NCI-H2107 treated with DMSO at 0.1 percent for 48 hours (cell line): ENCODE measurements around the gene CFTR.
"Not testable (repeated sequence)": the region's sequence is repeated elsewhere in the genome, so short reads cannot be mapped to it uniquely, and the experiment has no call there.

Source experiments
- DNase-seq: peaks from one replicate; lab custom pipeline; 2025; ENCODE audit not compliant: unreplicated experiment; lab: John Stamatoyannopoulos, UW

Gene CFTR

DNA sequence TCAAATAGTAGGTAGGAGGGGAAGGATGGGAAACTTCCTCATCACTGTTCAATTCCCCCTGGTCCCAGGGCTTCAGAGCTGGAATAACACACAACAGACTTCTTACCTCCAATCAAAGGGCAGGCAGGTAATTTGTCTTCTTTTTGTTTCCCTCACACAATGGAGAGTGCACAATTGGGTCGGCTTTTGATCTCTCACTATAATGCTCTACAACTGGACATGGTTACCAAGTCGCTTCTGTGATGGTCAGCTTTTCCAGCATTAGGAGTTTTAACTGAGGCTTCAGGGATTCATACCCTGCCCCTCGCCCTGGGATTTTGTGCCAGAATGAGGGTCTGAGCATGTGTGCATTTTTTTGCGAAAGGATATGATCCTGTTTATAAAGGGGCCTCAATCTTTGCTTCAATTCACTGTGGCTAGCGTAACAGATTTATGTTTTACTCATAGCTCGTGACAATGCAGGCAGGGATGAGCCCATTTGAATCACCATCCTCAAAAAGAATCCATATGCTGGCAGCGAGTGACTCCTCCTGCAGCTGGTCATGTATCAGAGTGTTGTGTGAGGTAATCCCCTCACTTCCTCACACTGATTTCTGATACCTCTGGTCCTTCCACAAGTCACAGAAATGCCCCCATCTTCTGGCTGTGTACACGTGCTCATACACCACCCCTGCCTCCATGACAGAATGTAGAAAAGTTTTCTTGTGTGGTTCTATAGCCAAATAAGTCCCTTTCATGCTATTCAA, 203.8 kb downstream of the CFTR start:
- DNase-seq = no peak

DNA sequence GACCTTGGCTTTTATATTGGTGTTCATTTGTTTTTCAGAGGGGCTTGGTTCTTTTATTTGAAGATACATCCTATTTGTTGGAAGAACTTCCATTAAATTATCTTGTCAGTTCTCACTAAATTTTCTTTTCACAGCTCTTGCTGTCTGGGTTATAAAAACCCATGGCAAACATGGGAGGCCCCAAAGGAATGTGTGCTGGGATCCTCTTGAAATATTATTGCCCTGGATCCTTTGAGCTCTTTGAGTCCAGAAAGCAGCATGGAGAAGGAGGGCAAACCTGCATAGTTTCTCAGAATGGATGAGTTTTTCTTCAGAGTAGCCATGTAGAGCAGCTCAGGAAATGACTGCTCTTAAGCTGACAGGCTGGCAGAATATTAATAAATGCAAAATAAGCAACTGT, 206.0 kb downstream of the CFTR start:
- DNase-seq = no peak

- DNase-seq = no peak
Observed at GRCh38 chr7:117686311-117686935, 206.6 kb downstream of the CFTR start.

DNA sequence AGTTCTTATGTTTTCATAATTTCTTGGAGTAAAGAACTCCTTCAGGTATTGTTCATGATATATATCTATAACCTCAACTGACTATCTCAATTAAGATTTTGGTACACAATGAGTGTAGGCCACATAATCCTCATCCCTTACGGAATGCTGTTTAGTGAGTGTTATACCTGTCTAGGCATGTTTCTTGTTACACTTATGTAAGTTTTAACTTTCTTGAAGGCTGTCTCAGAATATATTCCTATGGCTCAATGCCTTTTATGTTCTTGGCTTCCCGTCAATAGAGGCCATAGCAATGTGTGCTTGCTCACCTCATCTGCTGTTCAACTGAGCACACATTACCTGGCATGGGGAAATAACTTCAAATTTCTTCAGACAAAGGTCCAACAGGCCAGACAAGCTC, 208.3 kb downstream of the CFTR start:
- no peak for DNase-seq

DNA sequence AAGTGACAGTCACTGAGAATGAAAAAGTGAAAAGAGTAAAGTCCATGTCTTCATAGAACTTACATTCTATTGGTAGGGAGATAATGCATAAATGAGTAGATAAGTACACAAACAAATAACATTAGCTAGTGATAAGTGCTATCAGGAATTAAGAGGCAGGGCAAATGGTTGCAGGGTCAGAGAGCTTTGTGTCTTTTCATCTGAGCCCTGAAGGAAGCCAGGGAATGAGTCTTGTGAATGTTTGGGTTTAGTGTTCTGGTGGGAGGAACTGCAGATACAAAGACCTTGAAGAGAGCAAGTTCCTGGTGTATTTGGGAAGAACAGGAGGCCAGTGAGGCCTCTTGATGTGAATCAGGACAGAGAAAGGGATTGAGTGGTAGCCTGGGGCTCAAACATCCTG, 209.6 kb downstream of the CFTR start:
- no peak for DNase-seq

DNA sequence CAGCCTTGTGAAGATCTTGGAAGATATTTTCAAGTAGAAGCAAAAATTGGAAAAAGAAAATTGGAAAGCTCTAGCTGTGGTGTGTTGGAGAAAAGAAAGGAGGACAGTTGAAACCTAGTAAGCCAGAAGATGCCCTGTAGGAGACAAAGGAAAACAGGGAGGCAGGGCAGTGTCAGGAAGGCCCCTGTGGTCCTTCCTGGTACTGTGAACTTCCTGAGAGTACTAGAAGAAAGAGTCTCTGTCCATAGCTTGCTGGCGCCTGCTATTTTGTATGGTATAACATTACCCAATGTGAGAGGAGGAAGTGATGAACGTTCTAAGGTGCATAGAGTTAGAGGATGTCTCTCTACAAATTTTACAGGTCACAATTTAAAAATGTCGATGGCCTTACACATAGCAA, 210.3 kb downstream of the CFTR start:
- no peak for DNase-seq

DNA sequence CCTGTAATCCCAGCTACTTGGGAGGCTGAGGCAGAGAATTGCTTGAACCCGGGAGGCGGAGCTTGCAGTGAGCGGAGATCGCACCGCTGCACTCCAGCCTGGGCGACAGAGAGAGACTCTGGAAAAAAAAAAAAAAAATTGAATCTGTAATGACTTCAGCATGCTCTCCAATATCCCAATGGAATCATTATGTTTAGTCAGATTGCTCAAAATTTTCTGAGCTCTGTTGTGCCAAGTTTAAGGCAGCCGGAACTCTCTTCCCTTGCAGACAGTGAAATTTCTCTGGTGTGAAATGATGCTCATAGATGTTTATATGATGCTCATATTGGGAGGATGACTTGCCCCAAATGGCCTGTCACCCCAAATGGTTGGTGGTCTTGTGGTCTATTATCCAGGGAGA, 212.5 kb downstream of the CFTR start:
- no peak for DNase-seq

DNA sequence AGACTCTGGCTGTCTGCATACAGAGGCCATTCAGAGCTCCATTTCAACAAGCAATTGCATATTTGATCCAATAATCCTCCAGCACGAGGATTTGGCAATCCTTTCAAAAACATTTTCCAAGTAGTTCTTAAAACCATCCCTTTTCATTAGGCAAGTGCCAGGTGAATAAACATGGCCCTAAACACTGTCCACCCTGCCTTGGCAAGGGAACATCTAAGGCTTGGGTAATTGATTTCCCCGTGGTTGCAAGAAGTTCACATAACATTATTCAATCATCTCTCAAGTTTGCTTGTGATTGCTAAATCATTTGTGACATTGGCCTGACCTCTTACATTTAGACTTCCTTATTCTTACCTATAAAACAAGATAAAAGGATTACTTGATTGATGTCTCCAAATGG, 218.2 kb downstream of the CFTR start:
- no peak for DNase-seq

DNA sequence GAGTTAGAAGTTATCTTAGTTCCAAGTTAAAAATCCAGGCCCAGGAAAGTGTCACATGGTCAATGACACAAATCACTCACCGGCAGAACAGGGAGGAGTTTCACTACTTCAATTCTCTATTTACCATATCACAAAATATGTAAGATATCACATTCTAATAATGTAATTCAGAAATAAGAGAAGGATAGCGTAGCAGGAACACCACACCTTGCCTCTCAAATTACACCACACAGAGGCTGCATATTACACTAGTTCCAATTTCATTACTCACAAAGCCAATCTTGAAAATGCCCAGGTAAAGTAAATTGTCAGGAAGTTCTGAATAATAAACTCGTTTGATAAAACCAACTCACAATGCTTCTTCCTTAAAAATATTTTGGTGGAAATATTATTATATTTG, 224.2 kb downstream of the CFTR start:
- DNase-seq = no peak

GRCh38 chr7:117705630-117706029, 225.8 kb downstream of the CFTR start:
- DNase-seq = no peak

- DNase-seq = no peak
Observed at GRCh38 chr7:117706210-117706609, 226.4 kb downstream of the CFTR start.

DNA sequence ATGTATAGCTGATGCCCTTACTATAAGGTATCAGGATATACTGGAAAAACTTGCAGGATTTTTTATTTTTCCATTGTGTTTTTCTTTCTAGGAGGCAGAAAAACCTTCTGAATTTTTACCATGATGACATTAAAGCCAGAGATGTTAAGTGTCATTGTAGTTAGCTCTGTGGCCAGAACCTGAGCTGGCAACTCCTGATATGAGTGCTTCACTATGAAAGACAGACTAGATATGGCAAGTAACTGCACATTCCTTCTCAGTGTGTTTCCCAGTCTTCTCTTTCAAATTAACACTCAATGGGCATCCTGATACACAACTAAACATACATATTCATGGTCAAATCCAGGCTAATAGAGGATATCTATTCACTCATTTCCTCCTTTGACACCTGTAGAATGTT, 227.3 kb downstream of the CFTR start:
- DNase-seq = no peak

DNA sequence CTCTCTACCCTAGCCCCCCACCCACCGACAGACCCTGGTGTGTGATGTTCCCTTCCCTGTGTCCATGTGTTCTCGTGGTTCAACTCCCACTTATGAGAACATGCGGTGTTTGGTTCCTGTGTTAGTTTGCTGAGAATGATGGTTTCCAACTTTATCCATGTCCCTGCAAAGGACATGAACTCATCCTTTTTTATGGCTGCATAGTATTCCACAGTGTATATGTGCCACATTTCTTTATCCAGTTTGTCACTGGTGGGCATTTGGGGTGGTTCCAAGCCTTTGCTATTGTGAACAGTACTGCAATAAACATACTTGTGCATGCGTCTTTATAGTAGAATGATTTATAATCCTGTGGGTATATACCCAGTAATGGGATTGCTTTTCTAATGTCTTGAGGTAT, 228.3 kb downstream of the CFTR start:
- DNase-seq = not testable (repeated sequence)

DNA sequence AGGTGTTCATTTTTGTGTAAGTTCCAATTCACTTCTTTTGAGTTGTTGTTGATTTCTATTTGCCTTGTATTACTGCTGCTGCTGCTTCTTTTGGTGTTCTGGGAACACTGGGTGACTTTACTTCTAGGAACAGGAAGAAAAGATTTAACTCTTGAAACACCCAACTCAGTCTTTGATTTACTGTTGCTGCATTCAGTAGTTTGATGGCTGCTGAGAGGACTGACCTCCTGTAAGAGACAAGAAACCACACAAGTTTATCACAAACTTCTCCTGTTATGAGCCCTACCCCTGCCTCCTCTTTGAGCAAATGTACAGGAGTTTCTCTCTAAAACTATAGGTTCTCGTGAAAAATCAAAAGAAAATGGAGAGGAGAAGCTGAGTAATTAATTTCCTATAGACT, 231.7 kb downstream of the CFTR start:
- DNase-seq = no peak

DNA sequence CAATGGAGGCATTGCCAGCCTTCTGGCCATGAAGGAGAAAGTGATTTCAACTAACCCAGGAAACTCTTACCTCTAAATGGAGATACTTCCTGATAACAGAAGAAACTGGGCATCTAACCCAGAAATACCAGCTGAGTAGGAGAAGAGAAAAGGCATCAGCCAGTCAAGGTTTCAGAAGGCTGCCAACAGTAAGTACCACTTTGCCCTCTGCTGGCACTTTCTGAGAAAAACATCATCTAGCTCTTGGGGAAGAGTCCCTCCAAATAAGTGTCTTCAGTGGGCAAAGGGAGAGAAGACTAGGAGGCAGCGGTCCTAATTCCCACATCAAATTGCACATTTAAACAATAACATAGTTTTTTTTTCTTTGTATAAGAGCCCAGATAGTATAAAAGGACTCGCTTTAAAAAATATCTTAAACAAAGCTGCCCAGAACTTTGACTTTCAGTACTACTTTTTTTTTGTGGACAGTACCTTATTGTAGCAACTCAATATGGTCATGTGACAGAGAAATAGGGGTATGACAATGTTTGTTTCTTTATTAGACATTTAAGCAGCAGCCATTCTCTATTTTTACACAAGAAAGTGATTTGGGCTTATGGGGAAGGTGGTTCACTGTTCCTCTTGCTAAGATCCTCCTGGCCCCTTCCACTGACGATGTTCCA, 236.1 kb downstream of the CFTR start:
- DNase-seq = peak; percentile 27

GRCh38 chr7:117716707-117717299, 237.0 kb downstream of the CFTR start:
- DNase-seq = no peak

- no peak for DNase-seq
Observed at GRCh38 chr7:117717357-117717756, 237.5 kb downstream of the CFTR start.
